Stromal cell of bone marrow (primary cell): ENCODE measurements around the gene RNU6-1.

Experiments
- DNase-seq: peaks from one replicate; pipeline ENCODE4 v3.0.0-alpha.2; 2012; ENCODE audit warnings: low read depth

RNU6-1 gene

DNA sequence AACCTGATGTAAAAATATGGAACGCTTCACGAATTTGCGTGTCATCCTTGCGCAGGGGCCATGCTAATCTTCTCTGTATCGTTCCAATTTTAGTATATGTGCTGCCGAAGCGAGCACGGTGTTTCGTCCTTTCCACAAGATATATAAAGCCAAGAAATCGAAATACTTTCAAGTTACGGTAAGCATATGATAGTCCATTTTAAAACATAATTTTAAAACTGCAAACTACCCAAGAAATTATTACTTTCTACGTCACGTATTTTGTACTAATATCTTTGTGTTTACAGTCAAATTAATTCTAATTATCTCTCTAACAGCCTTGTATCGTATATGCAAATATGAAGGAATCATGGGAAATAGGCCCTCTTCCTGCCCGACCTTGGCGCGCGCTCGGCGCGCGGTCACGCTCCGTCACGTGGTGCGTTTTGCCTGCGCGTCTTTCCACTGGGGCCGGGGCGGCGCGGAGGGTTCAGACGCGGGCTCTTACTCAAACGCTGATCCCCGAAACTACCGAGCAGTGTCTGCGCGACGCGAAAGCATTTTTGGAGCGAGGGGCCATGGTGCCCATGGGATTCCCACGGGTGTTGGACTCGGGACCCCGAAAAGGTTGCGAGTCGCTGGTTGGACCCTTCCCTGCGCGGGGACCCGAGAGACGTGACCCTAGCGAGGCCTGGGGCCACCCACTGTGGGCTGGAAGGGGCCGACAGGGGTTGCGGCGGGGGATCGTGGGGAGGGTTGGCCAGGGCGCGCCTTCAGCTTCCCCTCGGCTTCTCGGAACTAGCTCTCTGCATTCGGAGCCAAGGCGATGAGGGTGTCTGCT lies at the start of gene RNU6-1:
TSS of gene RNU6-1 (minus strand) at position 117 of the 820 bp plus-strand sequence.
- DNase-seq = peak; percentile 77

DNA sequence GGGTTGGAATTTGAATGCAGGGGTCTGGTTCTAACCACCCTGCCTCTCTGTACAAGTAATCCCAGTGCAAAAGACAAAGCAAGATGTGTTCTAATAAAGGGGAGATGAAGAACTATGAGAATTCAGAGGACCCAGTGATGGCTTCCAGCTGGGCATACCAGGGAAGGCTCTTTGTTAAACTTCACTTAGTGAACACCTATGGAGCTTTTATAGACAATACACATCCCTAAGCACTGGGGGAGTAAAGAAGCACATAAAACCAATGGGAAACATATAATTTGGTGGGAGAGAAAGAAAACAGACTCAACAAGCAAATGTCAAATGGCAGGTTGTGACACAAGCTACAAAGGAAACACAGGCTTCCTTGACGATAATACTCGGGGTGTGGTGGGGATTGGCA lies 47.9 kb upstream of the RNU6-1 start:
- DNase-seq = no peak

DNA sequence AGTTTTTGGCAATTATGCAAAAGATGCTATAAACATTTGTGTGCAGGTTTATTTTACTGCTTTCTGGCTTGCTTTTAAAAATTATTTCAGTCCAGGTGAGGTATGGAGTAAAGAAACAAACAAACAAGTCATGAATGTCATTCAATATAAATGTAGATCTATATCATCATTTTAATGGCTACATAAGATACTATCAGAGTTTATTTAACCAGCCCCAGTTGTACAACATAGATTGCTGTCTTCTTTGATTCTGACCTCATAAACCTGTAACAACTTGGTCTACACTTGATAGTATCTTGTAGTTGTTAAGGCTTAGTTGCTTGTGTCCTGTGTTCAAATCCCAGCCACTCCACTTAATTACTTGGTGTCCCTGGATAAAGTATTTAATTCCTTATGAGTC lies 46.0 kb upstream of the RNU6-1 start:
- DNase-seq = no peak

DNA sequence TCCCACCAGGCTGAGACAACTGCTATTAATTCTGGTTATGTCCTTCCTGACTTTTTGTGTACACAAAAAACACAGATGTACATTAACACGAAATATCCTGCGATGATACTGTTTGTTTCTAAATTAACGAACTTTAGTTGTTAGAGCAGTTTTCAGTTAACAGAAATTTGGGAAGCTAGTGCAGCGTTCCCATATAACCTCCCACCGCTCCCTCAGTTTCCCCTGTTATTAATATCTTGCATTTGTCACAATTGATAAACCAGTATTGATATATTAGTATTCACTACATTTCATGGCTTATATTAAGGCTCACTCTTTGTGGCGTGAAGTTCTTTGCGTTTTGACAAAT lies 45.3 kb upstream of the RNU6-1 start:
- no peak for DNase-seq

DNA sequence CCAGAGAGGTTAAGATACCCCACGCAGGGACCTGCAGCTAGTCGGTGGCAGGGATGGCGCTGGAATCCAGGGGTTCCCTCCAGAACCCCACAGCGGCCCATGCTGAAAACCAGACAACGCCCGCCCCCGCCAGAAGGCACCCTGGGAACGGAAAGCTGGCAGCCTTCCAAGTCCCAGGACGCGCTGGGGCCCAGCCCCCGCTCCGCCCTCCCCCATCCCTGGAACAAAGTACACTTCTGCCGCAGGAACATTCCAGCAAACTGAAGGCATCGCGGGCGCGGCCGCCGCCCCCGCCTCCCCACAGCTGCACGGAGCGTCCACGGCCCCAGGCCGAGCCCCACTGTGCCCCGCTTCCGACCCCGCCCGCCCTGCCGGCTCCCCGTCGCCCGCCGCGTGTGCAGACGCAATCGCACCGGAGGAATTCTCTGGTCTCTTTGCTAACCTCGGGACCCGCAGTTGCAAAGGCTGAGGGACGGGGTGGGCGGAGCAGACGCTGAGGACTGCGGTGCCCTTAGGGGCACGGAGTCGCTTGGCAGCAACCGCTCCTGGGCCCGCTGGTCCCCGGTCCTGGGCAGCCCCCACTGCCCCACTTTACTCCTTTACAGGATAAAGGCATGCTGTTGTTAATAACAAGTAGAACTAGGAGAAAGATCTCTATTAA lies 44.8 kb upstream of the RNU6-1 start:
- DNase-seq = peak; percentile 6

DNA sequence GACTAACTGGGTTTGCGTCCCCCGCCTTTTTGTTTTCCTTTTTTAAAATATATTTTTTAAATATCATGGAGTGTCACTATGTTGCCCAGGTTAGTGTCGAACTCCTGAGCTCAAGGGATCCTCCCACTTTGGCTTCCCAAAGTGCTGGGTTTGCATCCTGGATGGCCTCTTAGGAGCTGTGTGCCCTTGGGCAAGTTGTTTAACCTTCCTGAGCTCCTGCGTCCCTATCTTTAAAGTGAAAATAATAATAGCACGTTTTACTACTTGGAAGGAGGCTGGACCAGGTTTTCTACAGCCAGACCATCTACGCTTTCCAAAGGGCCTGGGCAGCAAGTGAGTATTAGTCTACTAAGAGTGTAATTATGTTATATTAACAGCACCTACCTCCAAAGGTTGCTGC lies 44.2 kb upstream of the RNU6-1 start:
- DNase-seq = no peak

DNA sequence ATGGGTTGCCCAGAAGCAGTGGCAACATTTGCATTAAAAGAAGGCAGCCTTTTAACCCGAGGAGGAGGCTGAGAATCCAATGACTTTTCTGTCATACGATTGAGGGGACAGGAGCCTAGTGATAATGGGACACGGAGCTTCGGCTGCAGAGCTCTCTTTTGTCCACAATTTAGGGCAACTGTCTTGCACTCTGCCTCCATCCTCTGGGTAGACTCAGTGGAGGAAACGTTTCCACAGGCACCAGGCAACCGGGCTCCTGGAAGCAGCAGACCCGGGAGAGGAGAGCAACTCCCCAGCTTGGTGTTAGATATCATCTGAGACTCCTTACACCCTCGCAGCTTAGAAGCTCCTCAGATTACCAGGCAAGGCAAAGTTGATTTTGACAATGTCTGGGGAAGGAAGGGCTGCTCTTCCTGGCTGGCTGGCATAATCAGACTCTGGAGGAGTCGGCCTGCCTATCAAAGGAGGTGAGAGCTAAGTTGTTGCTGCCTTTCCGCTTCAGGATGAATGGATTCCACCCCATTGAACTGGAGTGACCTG lies 43.5 kb upstream of the RNU6-1 start:
- no peak for DNase-seq

DNA sequence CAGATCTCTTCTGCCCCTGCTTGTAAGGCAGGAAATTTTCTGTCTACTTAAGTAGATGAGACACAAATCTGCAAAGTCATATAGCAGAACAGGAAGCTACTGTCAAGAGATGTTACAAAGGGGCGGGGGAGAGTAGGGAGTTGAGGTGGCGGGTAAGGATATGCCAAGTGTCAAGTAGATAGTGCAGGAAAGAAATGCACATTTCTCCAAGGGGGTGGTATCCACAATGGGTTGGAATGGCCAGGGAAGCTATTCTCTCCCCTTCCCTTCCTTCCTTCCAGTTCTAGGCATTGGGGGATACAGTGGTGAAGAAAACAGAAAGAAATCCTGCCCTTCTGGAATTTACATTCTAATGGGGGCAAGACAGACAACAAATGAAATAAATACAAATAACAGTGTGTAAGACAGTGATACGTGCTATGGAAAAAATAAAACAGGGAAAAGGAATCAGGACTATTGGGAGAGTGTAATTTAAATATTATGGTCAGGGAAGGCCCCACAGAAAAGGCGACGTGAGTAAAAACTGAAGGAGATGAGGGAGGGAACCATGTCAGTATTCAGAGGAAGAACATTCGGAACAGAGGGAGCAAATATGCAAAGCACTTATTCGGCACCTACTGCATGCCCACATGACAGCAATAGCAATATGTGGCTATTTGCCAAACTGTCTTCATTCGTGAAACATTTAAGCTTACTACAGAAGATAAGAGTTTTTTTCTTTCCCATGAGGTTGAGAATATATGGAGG lies 42.8 kb upstream of the RNU6-1 start:
- DNase-seq = no peak

DNA sequence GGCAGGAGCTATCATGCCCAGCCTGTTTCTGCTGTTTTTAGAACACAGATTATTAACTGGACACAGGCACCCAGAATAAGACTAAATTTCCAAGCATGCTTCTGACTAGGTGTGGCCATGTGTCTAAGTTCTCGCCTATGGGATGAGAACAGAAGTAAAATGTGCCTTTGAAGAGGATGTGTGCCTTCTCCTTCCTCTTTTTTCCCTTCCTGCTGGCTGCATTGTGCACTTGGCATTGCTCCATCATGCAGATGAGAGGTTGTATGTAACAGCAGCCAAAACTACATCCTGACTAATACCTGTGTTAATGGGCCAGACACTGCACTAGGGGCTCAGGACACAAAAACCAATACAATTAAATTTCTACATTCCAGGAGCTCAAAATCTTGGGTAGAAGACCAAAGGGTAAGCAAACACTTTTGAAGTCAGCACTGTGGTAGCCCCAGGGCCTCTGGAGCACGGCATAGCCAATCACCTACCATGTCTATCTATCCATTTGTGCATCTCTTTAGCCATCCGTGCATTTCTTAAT lies 40.9 kb upstream of the RNU6-1 start:
- no peak for DNase-seq

DNA sequence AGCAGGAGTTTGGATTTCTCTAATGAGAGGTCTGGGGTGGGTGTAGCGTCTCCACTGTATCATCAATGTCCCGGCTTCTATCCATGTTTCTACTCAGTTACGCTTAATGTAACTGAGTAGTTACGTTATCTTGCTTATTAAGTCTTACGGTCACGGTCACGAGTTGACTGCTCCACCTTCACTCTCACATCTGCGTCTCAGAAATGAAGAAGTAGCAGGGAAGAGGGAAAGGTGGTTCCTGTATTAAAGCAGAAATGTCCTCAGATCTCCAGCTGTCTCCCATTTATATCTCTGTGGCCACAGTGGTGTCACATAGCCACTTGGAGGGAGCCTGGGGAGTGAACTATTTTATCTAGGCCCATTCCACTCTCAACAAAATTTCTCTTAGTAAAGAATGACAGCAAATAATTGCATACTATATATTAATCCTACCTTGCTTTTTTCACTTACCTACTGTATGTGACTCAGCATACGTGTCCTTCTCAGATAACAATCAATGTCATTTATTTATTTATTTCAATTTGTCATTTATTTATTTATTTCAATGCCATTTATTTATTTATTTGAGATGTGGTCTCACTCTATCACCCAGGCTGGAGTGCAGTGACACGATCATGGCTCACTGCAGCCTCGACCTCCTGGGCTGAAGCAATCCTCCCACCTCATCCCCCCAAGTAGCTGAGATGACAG lies 39.7 kb upstream of the RNU6-1 start:
- no peak for DNase-seq

DNA sequence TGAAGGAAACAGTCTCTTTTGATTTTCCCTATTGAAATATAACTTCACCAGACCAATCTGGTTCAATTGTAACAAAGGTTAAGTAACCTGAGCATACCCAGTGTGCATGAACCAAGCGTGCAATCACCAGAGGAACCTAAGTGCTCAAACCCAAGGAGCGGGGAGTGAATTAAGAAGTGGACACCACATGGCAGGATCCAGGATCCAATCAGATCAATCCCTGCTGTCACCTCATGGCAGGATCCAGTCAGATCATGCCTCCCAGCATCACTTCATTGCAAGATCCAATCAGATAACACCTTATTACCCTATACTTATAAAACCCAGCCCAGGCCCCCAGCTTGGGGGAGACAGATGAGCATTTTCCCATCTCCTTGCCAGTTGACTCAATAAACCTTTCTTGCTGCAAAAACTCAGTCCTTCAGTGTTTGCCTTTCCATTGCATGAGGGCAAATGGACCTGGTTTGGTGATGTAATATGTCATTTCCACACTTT lies 38.9 kb upstream of the RNU6-1 start:
- DNase-seq = no peak

DNA sequence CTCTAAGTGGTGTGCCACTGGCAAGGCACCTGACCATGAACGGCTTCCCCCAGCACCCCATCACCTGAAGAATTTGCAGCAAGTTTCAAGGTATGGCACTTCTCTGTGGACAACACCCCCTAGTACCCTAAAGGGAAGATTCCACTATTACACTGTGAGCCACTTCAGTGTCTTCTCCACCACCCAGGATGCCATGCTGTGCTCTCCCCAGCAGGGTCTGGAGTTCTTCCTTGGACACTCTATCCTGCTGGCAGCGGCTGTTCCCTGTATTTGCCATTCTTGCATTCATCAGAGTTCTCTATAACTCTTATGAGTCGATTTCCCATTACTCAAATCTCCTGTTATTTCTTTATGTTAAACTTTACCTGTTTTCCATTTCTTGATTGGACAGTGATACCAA lies 33.9 kb upstream of the RNU6-1 start:
- no peak for DNase-seq

DNA sequence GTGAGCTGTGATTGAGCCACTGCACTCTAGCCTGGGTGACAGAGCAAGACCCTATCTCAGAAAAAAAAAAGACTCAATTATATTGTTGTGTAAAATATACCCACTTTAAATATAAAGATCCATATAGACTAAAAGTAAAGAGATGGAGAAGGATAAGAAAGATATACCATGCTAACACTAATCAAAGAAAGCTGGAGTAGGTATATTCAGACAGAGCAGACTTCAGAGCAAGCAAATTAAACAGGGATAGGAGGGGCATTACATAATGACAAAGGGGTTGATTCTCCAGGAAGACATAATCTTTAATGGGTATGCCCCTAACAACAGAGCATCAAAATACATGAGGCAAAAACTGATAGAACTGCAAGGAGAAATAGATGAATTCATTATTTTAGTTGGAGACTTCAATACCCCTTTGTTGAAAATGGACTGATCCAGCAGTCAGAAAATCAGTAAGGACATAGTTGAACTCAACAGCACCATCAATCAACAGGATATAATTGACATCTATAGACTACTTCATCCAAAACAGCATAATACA lies 31.1 kb upstream of the RNU6-1 start:
- no peak for DNase-seq

DNA sequence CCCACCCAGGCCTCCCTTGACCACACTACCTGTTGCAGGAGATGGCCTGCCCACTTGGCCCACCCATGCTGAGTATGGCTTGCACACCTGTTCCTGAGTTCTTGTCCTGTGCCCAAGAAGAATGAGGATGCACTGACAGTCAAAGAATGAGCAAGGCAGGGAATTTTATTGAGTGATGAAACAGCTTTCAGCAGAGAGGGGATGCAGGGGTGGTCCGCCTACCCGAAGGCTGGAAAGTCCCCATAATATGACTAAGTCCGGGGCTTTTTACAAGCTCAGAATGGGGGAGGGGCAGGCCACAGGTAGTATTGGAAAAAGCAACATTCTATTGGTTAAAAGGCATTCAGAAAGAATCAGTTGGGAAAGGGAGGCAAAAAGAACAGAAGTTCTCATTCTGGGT lies 29.9 kb upstream of the RNU6-1 start:
- no peak for DNase-seq

DNA sequence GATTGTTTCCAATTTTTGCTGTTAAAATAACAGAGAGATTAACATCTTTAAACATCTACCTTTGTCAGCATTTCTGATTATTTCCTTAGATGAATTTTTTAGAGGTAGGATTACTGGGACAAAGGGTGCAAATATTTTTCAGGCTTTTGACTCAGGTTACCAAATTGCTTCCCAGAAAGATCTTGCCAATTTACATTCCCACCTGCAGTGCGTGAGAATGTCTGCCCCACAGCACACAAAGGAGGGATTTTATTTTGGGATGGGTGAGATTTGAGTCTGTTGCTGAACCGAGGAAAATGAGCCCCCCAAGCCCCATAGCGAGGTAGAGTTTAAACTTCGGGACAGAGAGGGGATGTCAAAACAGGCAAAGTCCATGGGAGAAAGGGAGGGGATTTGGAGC lies 25.9 kb upstream of the RNU6-1 start:
- DNase-seq = no peak

DNA sequence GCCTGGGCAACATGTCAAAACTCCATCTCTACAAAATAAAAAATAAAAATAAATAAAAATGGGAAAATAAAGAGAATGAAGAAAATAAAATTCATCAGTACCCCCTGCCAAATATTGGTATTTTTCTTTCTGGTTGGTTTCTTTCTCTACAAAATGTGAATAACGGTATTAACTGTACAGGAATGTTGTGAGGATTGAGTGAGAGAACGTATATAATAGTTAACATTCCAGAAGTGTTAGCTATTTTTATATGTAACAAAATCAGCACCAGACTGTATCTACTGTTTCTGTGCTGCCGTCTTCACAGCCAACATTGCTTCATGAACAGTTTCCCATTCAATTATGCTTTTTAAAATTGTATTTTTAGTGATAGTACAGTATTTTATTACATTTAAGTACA lies 25.5 kb upstream of the RNU6-1 start:
- DNase-seq = no peak

DNA sequence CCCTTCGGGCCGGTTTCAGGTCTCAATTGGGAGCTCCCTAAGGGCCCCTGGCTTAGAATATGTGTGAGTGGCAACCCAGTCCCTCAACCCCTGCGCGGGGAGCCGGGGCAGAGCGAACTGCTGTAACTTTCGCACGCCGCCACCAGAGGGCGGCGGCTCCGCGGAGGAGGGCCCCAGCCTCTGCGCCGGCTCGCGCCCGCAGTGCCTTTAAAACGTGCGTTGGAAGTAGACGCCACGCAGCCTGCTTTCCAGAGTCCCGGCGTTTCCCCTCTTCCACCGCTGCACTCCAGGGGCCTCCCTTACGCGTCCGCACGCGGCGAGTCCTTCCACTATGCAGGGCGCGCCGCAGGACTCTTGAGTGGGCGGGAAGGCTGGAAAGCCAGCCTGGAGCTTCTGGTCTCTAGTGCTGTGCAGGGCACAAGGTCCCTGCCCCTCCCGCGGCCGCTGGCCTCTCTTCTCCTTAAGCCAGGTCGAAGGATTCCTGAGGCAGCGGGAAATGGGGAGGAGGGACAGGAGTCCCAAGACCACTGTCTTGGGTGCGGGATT lies 23.7 kb upstream of the RNU6-1 start:
- DNase-seq = no peak

DNA sequence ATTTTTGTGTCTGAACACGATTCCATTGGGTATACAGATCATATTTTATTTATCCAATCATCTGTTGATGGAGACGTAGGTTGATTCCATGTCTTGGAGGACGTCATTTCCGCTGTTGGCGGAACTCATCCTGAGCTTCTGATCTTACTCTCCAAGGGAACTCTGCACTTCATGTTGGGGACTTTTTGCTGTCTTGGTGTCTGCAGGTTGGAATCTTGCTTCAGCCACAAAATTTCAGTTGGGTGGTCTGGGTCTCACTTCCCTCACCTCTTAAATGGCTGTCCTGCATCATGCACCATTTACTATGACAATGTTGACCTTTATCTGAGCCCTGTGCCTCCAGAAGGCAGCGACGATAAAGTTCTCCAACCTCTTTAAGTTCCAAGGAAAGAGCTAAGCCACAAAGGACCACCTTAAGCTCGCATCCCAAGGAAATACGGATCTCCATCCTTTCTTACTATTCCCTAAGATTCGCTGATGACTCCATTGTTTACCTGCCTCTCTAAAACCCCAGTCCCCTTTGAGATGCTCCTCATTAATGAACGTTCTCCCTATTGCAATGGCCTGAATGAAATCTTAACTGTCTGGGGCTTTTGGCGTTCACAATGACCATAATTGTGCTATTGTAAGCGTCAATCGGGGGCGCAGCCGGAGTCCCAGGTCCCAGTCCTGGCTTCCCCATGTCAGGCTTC lies 23.1 kb upstream of the RNU6-1 start:
- no peak for DNase-seq

DNA sequence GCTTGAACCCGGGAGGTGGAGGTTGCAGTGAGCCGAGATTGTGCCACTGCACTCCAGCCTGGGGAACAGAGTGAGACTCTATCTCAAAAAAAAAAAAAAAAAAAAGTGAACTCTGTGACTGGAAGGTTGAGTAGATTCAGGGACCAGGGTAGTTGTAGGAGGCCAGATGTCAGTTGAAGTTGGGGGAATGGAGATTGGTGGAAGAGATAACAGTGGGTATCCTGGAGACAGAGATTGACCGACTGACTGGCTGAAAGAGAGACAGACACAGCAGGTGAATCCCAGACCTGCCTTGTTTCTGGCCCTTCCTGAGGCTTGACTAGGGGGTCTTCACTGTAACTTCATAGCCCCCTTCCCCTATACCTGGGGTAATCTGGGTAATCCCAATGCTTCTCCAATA lies 22.1 kb upstream of the RNU6-1 start:
- DNase-seq = no peak

DNA sequence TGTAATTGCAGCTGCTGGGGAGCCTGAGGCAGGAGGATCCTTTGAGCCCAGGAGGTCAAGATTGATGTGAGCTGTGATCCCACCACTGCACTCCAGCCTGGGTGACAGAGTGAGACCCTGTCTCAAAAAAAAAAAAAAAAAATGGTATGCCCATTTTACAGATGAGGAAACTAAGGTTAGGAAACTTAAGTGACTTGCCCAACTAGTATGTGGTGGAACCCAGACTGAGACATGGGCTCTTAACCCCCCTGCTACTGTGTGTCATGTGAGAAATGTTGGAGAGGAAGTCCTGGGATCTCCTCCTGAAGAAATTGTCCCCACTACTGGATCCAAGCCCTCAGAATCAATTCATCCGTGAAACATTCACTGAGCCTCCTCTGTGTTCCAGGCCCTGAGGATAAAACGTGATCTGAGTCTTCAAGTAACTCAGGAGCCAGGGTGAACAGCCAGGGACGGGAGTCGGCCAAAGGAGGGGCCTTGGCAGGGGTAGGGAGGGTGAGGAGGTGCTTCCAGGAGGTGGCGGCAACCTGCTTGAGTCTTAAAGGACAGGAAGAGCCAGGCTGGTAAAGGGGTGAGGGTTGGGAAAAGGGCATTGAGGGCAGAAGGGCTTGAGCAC lies 19.6 kb upstream of the RNU6-1 start:
- DNase-seq = no peak
